Kidney capillary endothelial cell (primary cell): ENCODE data around the gene CHMP1A.
"Not testable (repeated sequence)": the region's sequence is repeated elsewhere in the genome, so short reads cannot be mapped to it uniquely, and the experiment has no call there.

Experiments used
- DNase-seq: peaks from one replicate; pipeline ENCODE4 v3.0.0-alpha.2; 2018; ENCODE audit warnings: low spot score

The CHMP1A gene

DNA sequence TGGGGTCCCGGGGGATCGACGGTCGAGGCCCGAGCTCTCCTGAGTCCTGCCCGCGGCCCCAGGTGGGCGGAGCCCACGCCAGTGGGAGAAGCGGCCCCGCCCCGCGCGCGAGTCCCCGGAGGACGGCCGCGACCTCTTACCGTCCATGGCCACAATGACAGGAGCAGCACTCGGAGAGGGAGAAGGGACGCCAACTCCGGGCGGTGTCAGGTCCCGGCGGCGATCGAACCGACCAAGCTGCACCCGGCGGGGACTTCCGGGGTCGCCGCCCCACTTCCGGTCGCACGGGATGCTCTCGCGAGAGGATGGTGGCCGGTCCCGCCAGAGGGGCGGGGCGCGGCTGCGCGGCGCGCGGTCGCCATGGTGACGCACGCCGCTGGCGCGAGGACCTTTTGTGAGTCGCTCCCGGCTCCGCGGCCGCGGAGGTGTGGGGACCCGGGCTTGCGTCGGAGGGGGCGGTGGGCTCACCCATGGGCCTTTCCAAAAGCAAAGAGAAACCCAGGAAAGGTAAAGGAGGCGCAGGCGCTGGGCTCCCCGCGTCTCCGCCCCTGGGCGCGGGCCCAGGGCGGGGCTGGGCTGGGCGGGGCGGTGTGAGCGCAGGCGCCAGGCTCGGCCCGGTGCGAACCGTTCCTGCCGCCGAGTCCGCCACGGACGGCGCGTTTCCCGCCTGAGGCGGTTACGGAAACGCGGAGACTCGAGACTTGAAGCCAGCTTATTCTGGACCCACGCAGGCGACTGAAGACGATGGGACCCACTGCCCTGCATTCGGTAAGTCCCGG lies at the start of gene CHMP1A, which contains the start of gene SPATA33:
CHMP1A (minus strand) TSS at position 267 of the 779 bp plus-strand sequence; CDS start at position 147, 120 bp downstream.
SPATA33 (plus strand) TSS at position 395 of the 779 bp plus-strand sequence; CDS start at position 471, 76 bp downstream.
- DNase-seq: peak; percentile 75

GRCh38 chr16:89706518-89707260 lies 49.2 kb upstream of the CHMP1A start:
- DNase-seq: no peak

- DNase-seq: no peak
Measured at GRCh38 chr16:89705006-89705405, 47.5 kb upstream of the CHMP1A start.

DNA sequence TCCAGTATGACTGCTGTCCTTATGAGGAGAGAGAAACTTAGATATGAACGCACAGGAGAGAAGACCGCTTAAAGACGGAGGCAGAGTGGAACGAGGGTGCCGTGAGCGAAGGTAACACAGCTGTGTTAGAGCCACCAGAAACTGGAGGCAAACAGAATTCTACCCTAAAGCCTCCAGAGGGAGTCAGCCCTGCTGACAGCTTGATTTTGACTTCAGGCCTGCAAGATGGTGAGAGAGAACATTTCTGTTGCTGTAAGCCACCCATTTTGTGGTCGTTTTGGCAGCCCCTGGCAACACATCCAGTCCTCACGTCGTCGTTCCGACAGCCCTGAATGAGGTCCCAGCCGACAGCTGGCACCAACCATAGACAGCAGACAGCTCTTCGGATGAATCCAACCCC lies 46.8 kb upstream of the CHMP1A start:
- no peak for DNase-seq

DNA sequence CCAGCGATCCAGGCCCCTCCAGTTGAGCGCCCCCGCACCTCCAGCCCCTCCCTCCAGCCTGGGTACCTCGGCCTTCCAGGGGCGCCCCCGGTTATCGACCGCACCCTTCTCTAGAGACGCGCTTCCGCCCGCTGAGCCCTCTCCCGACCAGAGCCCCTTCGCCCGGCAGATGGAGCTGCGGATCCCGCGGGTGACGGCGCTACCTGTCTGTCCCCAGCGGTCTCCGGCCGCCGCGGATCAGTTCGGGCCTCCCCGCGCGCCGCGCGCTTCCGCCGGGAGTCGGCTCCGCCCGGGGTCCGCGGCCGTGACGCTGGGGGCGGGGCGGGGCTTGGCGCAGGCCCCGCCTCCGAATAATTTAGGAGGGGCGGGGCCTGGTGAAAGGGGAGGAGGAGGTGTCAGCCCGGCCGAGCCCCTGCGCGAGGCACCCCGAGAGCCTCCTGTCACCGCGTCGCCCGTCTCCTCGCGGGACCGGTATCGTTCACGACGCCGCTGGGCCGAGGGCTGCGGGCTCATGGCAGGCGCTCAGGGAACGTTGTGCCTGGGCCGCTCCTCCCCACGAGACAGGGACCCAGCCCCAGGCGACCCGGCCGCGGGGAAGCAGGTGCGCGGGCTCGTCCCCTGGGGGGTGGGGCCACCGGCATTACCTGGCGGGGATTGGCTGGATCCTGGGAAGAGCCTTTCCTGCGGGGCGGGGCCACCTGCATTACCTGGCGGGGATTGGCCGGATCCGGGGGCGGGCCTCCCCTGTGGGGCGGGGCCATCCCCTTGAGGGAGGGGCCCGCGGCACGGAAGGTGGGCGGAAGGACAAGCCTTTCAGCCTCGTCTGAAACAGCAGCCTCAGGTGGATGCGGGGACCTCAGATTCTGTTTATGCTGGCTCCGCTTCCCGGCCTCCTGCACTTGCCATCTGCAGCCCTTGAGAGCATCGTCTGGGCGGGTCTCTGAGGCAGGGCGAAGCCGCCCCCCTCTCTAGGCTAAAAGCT lies 44.2 kb upstream of the CHMP1A start, which contains the start of gene SPATA2L:
SPATA2L (minus strand) TSS at position 281 of the 982 bp plus-strand sequence. CDS start 473 bp downstream, outside the sequence.
- DNase-seq: peak; percentile 57

DNA sequence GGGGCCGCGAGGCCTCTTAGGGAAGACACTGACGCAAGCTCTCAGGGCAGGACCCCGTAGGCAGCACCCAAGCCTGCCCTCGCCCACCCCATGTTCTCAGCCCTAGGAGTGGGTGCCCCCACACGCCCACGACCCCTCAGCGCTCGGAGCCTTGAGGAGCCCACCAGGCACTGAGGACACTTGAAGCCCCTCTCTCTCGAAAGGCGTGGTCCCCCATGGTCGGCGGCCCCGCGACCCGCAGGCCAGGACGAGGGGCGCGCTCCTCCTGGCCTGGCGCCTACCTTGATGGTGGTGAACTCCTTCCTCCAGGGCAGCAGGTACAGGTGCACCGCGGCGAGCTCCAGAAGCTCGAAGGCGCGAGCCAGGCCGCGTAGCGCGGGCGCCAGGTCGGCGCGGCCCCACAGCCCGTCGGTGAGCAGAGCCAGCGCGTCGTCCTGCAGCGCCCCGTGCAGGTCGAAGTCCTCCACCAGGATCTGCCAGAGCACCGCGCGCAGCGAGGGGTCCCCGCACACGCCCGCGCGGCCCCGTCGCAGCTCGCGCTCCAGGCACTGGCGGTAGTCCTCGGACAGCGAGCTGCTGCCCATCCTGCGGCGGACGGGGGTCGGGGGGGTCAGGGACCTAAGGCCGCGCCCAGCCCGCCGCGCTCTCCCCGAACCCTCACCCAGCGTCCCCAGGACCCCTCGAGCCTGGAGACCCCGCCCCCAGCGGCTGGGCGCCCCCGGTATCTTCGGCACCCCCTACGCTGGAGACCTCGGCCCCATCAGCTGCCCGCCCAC lies 43.3 kb upstream of the CHMP1A start:
- DNase-seq: peak; percentile 18

- DNase-seq: peak; percentile 97
Measured at GRCh38 chr16:89700100-89700648, 42.7 kb upstream of the CHMP1A start.

DNA sequence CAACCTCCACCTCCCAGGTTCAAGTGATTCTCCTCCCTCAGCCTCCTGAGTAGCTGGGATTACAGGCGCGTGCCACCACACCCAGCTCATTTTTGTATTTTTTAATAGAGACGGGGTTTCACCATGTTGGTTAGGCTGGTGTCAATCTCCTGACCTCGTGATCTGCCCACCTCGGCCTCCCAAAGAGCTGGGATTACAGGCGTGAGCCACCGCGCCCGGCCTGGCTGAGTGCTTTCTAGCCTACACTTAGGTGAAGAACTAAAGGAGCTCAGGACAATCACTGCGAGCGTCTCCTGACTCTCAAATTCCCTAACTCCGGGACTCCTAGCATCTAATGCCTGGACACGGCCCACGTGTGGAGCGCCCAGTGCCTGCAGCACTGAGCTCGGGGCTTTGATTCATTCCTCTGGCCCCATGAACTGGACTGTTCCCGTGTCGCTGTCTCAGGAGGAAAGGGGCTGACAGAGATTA lies 42.2 kb upstream of the CHMP1A start:
- not testable (repeated sequence) for DNase-seq

GRCh38 chr16:89698717-89699116 lies 41.2 kb upstream of the CHMP1A start:
- DNase-seq: not testable (repeated sequence)

GRCh38 chr16:89697616-89698331 lies 40.3 kb upstream of the CHMP1A start:
- DNase-seq: no peak

- DNase-seq: no peak
Measured at GRCh38 chr16:89697161-89697615, 39.7 kb upstream of the CHMP1A start.

DNA sequence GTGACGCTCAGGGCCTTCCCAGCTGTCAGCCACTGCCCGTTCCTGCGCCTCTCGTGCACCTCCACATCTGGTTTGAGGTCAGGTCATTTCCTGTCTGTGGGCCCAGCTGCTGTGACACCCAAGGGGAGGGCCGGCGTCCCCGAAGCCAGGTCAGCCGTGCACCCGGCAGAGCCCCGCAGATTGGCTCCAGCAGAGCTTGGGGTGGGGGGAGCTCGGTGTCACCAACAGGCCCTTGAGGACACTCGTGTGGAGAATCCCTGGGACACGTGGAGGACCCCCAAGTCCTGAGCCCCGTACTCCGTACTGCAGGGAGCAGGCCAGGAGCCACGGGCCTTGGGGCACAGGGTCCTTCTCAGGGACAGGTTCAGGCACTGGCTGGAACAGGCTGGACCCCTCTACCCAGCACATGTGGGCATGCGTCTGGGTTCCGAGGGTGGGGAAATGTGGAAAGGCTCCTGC lies 39.2 kb upstream of the CHMP1A start:
- no peak for DNase-seq

DNA sequence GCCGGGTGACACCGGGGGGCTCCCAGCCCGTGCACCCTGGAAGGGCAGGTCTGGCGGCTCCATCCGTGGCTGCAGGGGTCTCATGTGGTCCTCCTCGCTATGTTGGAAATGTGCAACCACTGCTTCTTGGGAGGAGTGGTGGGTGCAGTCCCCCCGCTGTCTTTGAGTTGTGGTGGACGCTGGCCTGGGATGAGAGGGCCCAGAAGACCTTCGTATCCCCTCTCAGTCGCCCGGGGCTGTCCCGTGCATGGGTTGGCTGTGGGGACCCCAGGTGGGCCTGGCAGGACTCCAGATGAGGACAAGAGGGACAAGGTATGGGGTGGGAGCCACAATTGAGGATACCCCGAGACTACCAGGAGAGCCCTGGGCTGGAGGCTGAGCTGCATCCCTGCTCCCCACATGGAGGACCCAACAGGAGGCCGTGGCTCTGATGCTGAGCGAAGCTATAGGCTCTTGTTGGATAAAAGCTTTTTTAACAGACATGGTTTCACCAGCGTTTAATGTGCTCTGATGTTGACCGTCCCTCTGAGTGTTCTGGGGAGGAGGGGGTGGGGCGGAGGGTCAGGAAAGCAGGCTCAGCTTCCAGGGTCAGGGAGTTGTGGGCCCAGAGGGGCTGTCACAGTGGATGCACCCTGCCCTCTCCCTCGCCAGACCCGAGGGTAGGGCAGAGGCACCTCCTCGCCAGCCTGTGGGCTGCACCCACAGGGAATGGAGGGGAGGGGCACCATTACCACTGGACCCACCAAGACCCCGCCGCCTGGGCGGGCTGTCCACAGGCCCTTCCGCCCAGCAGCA lies 38.6 kb upstream of the CHMP1A start:
- no peak for DNase-seq

GRCh38 chr16:89695086-89695874 lies 37.8 kb upstream of the CHMP1A start:
- DNase-seq: no peak

GRCh38 chr16:89694784-89695085 lies 37.2 kb upstream of the CHMP1A start:
- not testable (repeated sequence) for DNase-seq

- no peak for DNase-seq
Measured at GRCh38 chr16:89693931-89694783, 36.6 kb upstream of the CHMP1A start.

- DNase-seq: no peak
Measured at GRCh38 chr16:89693289-89693731, 35.8 kb upstream of the CHMP1A start.
